ENCODE results near the gene ERC2.

DNA sequence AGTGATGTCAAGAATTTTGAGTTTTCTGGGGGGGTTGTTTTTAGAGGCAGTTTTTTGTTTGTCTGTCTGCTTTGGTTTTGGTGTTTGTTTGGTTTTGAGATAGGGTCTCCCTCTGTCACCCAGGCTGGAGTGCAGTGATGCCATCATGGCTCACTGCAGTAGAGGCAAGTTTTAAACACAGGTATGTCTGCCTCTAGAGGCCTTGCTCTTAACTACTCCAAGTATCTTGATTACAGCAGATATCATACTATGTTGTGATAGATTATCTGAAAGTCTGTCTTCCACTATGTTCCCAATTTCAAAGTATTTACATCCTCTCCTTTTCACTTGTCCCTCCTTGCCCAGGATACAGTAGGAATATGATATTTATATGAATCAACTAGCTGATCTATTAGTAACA lies 57.7 kb downstream of the ERC2 start:
- no peak for TF ChIP-seq CTCF (conservative IDR thresholded peaks at IDR 0.05; ENCODE audit: low read depth, low read length)
- TF ChIP-seq EZH2 (IDR thresholded peaks at IDR 0.05; ENCODE audit: low read length, unreplicated experiment) = no peak
- TF ChIP-seq EZH2phosphoT487 (IDR thresholded peaks at IDR 0.05; ENCODE audit: borderline replicate concordance, low read length) = no peak

Data from PC-3 (cell line).